ENCODE data around the gene HDAC4.

The HDAC4 gene

GRCh38 chr2:239057533-239057932 lies 343.3 kb downstream of the HDAC4 start:
- Histone ChIP-seq H3K9ac (no peak overlapping the region), H3K27ac (no peak overlapping the region), H4K20me1 (peaks cover 0 to 40% (median 10%) of the 10 kb centered on the region in 11 experiments; a peak in 14 of 22 replicates), H3K4me2 (peak overlapping the region in 4 of 11 experiments; percentile 63 to 71 (median 66); a peak in 3 of 22 replicates), H3K4me1 (peaks cover 26 to 50% (median 39%) of the 10 kb centered on the region in 10 experiments), H3K9me3 (replicated peaks in 1 of 11) (peaks cover 10 to 21% (median 16%) of the 10 kb centered on the region in 11 experiments), H3K27me3 (no peaks in the 10 kb centered on the region), H3K36me3 (peaks cover 49 to 79% (median 60%) of the 10 kb centered on the region in 11 experiments), H3K4me3 (no peak overlapping the region)
- no peak for TF ChIP-seq Cebpa-rat (IDR thresholded peaks at IDR 0.05)

DNA sequence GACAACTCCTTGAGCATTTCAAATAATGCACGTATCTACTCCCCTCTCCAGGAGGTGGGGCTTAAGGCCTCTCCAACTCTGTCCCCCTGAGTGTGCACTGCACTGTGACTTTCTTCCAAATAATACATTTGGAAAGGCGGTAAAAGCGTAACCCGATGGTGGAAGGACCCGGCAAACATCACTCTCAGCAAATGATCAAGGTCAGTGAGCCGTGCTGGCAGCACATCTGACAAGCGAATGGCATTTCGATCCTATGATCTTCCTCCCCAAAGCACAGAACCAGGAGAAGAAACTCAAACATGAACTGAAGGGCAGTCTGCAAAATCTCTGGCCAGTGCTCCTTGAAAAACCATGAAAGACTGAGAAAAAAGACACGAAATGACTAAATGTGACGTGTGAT lies 344.2 kb downstream of the HDAC4 start:
- no peaks in the 10 kb centered on the region for H3K27me3 ChIP-seq
- peaks cover 23 to 42% (median 31%) of the 10 kb centered on the region in 10 experiments for H3K4me1 ChIP-seq
- H3K9me3 ChIP-seq (replicated peaks in 1 of 11) = peaks cover 10 to 21% (median 16%) of the 10 kb centered on the region in 11 experiments
- peaks cover 0 to 31% (median 5%) of the 10 kb centered on the region in 11 experiments; a peak in 11 of 22 replicates for H4K20me1 ChIP-seq
- TF ChIP-seq Cebpa-rat (IDR thresholded peaks at IDR 0.05) = no peak
- peaks cover 55 to 82% (median 66%) of the 10 kb centered on the region in 11 experiments for H3K36me3 ChIP-seq
- no peak overlapping the region for H3K4me2 ChIP-seq
- no peak overlapping the region for H3K27ac ChIP-seq
- no peak overlapping the region for H3K9ac ChIP-seq
- no peak overlapping the region for H3K4me3 ChIP-seq

DNA sequence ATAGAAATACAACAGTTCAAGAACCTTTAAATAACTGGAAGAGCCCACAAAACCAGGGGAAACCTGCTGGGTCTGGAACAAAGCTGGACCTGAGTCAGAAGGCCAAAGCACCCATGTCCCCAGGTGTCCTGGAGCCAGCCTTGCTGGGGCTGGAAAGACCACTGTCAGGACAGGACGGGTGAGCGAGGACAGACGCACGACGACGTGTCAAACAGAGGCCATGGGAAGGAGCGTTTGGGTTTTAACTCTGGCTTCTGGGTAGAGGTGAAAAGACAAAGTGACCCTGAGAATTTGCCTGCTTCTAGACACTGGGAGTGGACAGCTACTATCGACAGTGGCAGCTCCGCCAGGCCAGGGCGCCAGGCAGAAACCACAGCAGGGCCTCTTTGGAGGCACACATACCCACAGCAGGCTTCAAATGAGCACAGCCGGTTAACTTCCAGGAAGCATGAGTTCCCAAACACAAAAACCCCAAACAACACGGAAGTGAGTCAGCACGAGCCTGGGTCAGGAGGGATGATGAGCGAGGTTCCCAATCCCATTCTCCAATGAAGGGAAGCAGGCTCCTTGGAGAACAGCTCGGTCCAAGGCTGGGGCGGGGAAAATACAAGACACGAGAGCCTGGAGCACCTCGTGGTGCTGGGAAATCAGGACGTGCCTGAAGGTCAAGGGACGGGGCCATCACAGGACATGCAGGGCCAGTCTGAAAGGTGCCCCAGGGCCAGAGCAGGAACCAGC lies 344.9 kb downstream of the HDAC4 start:
- Histone ChIP-seq H3K9me3 (replicated peaks in 1 of 11) (peaks cover 10 to 21% (median 16%) of the 10 kb centered on the region in 11 experiments), H4K20me1 (peaks cover 0 to 24% (median 4%) of the 10 kb centered on the region in 11 experiments; a peak in 9 of 22 replicates), H3K27me3 (no peaks in the 10 kb centered on the region), H3K4me3 (no peak overlapping the region), H3K9ac (no peak overlapping the region), H3K36me3 (peaks cover 61 to 79% (median 65%) of the 10 kb centered on the region in 11 experiments), H3K4me1 (peaks cover 23 to 40% (median 31%) of the 10 kb centered on the region in 10 experiments), H3K4me2 (0 out of 22 replicates have a peak overlapping the region, but pooled peaks of 2 of the 11 experiments have one; percentile 15 to 28), H3K27ac (no peak overlapping the region; a peak in 1 of 22 replicates)
- no peak for TF ChIP-seq Cebpa-rat (IDR thresholded peaks at IDR 0.05)

GRCh38 chr2:239054921-239055320 lies 345.9 kb downstream of the HDAC4 start:
- H3K9me3 ChIP-seq (replicated peaks in 1 of 11) = peaks cover 10 to 25% (median 16%) of the 10 kb centered on the region in 11 experiments
- H3K4me2 ChIP-seq = no peak overlapping the region
- H3K9ac ChIP-seq = no peak overlapping the region
- H3K4me1 ChIP-seq = peaks cover 14 to 31% (median 26%) of the 10 kb centered on the region in 10 experiments
- peaks cover 66 to 83% (median 74%) of the 10 kb centered on the region in 11 experiments for H3K36me3 ChIP-seq
- TF ChIP-seq Cebpa-rat (IDR thresholded peaks at IDR 0.05) = no peak
- H4K20me1 ChIP-seq = peaks cover 0 to 19% (median under 1%) of the 10 kb centered on the region in 11 experiments; a peak in 9 of 22 replicates
- H3K27ac ChIP-seq = no peak overlapping the region
- no peak overlapping the region for H3K4me3 ChIP-seq
- H3K27me3 ChIP-seq = no peaks in the 10 kb centered on the region

DNA sequence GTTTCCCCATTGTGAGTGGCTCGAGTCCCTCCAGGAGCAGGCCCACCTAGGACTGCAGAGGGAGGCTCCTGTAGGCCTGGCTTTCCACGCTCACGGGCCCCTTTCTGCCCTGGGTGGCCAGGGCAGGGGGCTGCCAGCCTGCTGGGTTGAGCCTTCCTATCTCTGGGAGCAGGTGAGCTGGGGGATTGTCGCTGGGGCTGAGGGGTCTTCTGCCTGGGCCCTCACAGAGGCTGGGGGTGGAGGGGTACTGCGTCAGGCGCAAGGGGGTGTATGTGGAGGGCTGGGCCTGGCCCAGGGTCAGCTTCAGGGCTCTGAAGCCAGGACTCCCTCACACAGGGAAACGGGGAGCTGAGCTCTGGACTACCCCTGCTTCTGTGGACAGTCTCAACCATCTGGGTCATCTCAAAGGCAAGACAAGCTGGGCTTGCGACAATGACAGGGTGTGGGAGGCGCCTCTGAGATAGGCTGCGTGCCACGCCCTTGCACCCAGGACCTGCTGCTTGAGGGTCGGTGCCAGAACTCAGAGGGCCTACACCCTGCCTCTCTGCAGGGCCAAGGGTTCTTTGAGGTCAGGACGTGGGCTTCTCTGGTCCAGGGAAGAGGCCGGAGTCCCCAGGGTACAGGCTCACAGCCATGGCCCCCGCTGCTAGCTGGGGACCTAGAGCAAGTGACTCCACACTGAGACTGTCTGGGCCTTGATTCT lies 346.9 kb downstream of the HDAC4 start:
- H3K27ac ChIP-seq = no peak overlapping the region
- H3K27me3 ChIP-seq = no peaks in the 10 kb centered on the region
- H3K4me1 ChIP-seq = peaks cover 4 to 22% (median 16%) of the 10 kb centered on the region in 10 experiments
- H3K4me2 ChIP-seq = no peak overlapping the region
- no peak overlapping the region for H3K9ac ChIP-seq
- H3K4me3 ChIP-seq = no peak overlapping the region
- H3K36me3 ChIP-seq = peaks cover 69 to 86% (median 78%) of the 10 kb centered on the region in 11 experiments
- peaks cover 10 to 29% (median 16%) of the 10 kb centered on the region in 11 experiments for H3K9me3 ChIP-seq (replicated peaks in 1 of 11)
- TF ChIP-seq Cebpa-rat (IDR thresholded peaks at IDR 0.05) = no peak
- peaks cover 0 to 18% (median 0%) of the 10 kb centered on the region in 11 experiments; a peak in 4 of 22 replicates for H4K20me1 ChIP-seq

DNA sequence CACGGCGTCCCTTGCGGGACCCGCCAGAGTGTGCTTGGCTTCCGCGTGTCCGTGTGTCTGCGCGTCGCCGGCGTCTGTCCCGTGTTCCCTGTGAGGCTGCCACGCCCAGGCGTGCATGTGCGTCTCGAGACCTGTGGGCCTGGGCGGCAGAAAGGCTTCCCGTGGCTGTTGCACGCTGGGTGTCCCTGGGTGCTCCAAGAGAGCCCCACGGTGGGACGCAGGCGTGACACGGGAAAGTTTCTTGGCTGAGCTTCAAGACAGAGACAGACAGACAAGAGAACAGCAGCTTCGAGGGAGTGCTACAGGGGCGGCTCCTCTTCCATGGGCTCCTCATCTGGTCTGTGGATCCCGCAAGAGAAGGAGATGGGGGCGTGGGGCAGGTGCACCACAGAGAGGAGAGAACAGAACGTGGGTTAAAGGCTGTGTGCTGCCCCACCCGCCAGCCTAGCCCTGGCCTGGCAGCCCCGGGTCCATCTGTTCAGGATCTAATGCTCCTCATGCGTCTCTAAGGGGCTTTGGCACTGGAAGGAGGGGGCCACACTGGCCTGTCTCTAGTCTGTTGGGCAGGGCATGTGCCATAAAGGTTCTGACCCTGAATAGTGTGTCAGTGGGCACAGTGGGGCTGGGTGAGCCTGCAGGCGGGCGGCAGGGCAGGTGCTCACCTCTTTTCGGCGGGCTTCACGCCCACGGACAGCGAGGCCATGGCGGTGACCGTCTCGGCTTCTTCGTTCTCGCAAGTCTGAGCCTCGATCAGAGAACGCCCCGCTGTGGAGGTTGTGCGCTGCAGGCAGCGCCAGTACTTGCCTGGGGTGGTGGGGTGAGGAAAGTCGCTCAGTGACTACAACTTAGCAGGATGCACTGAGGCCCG lies 347.8 kb downstream of the HDAC4 start:
- no peak for TF ChIP-seq Cebpa-rat (IDR thresholded peaks at IDR 0.05)
- Histone ChIP-seq H3K4me1 (peaks cover 0 to 12% (median 7%) of the 10 kb centered on the region in 10 experiments; a peak in 16 of 20 replicates), H3K9me3 (replicated peaks in 1 of 11) (peaks cover 9 to 22% (median 12%) of the 10 kb centered on the region in 11 experiments), H3K9ac (no peak overlapping the region), H3K4me3 (no peak overlapping the region), H3K27ac (no peak overlapping the region), H3K36me3 (peaks cover 62 to 89% (median 76%) of the 10 kb centered on the region in 11 experiments), H3K27me3 (no peaks in the 10 kb centered on the region), H4K20me1 (peaks cover 0 to 18% (median 0%) of the 10 kb centered on the region in 11 experiments; a peak in 3 of 22 replicates), H3K4me2 (no peak overlapping the region)

GRCh38 chr2:239051891-239052445 lies 348.9 kb downstream of the HDAC4 start:
- Histone ChIP-seq H3K9me3 (replicated peaks in 1 of 11) (peaks cover 0 to 13% (median 2%) of the 10 kb centered on the region in 11 experiments; a peak in 6 of 22 replicates), H4K20me1 (peaks cover 0 to 25% (median 0%) of the 10 kb centered on the region in 11 experiments; a peak in 3 of 22 replicates), H3K4me3 (no peak overlapping the region), H3K4me2 (no peak overlapping the region), H3K36me3 (peaks cover 54 to 78% (median 66%) of the 10 kb centered on the region in 11 experiments), H3K27ac (no peak overlapping the region), H3K9ac (no peak overlapping the region), H3K4me1 (peaks cover 0 to 7% (median 0%) of the 10 kb centered on the region in 10 experiments; a peak in 6 of 20 replicates), H3K27me3 (no peaks in the 10 kb centered on the region)
- TF ChIP-seq Cebpa-rat (IDR thresholded peaks at IDR 0.05) = no peak

- H3K4me2 ChIP-seq = no peak overlapping the region
Observed at GRCh38 chr2:239050252-239050649, 350.6 kb downstream of the HDAC4 start.

More at GRCh38 chr2:239050252-239050649, 350.6 kb downstream of the HDAC4 start:
- Histone ChIP-seq H3K9me3 (replicated peaks in 1 of 11) (0 out of 22 replicates have a peak, but pooled peaks cover 0 to 8% (median 0%) of the 10 kb centered on the region in 11 experiments), H3K27ac (no peak overlapping the region), H3K4me1 (no peaks in the 10 kb centered on the region), H3K9ac (no peak overlapping the region), H3K4me3 (no peak overlapping the region), H3K36me3 (peaks cover 39 to 61% (median 51%) of the 10 kb centered on the region in 11 experiments), H3K27me3 (no peaks in the 10 kb centered on the region), H4K20me1 (peaks cover 0 to 25% (median 0%) of the 10 kb centered on the region in 11 experiments; a peak in 2 of 22 replicates)
- TF ChIP-seq Cebpa-rat (IDR thresholded peaks at IDR 0.05) = no peak

Data from BLaER1 treated with 17β-estradiol and CSF1 and Interleukin-3, amounts not matched to agents 10 nM and 100 nM (cell line).